Mesendoderm (in vitro differentiated cells): ENCODE measurements around the gene KY.

Source experiments
- DNase-seq: peaks from one replicate; pipeline ENCODE4 v3.0.0; 2013
- H2AK5ac ChIP-seq: 2 replicates; pipeline ENCODE4 v1.6.1; 2013; ENCODE audit warnings: low read length, inconsistent platforms
- H2BK120ac ChIP-seq: 2 replicates; pipeline ENCODE4 v1.6.1; 2013; ENCODE audit warnings: low read depth, mild to moderate bottlenecking, low read length, moderate library complexity, mixed read lengths
- H2BK15ac ChIP-seq: replicated peaks from 2 replicates; pipeline ENCODE4 v1.6.1; 2013; ENCODE audit warnings: low read depth, mild to moderate bottlenecking, moderate library complexity
- H2BK5ac ChIP-seq: 2 replicates; pipeline ENCODE4 v1.6.1; 2013; ENCODE audit warnings: low read length, inconsistent platforms
- H3K18ac ChIP-seq: 2 replicates; pipeline ENCODE4 v1.6.1; 2013; ENCODE audit warnings: mild to moderate bottlenecking, low read length, mixed read lengths
- H3K23ac ChIP-seq: one replicate; pipeline ENCODE4 v1.6.1; 2013; ENCODE audit warnings: low read length
- H3K27ac ChIP-seq: 2 replicates; pipeline ENCODE4 v1.5.1; 2013; ENCODE audit warnings: low read depth, mild to moderate bottlenecking, inconsistent platforms, low read length, moderate library complexity
- H3K27me3 ChIP-seq: 2 replicates; pipeline ENCODE4 v1.6.1; 2013; ENCODE audit warnings: low read length, control low read depth, mild to moderate bottlenecking, inconsistent platforms; ENCODE audit not compliant: insufficient read depth, poor library complexity
- H3K36me3 ChIP-seq: 2 replicates; pipeline ENCODE4 v1.6.1; 2013; ENCODE audit warnings: low read length, inconsistent platforms; ENCODE audit not compliant: control insufficient read depth, insufficient read depth
- H3K4ac ChIP-seq: one replicate; pipeline ENCODE4 v1.6.1; 2013; ENCODE audit warnings: low read depth, mild to moderate bottlenecking, low read length, moderate library complexity
- H3K4me1 ChIP-seq: 2 replicates; pipeline ENCODE4 v1.6.1; 2013; ENCODE audit warnings: low read depth, low read length, inconsistent platforms; ENCODE audit not compliant: control insufficient read depth
- H3K4me2 ChIP-seq: 2 replicates; pipeline ENCODE4 v1.6.1; 2013; ENCODE audit warnings: low read length
- H3K4me3 ChIP-seq: 2 replicates; pipeline ENCODE4 v1.5.1; 2013; ENCODE audit warnings: mild to moderate bottlenecking, low read length
- H3K56ac ChIP-seq: one replicate; pipeline ENCODE4 v1.6.1; 2013; ENCODE audit warnings: low read length
- H3K79me1 ChIP-seq: 2 replicates; pipeline ENCODE4 v1.6.1; 2013; ENCODE audit warnings: low read length, inconsistent platforms
- H3K79me2 ChIP-seq: 2 replicates; pipeline ENCODE4 v1.6.1; 2013; ENCODE audit warnings: mild to moderate bottlenecking, low read length; ENCODE audit not compliant: control insufficient read depth, insufficient read depth
- H3K9ac ChIP-seq: 2 replicates; pipeline ENCODE4 v1.6.1; 2013; ENCODE audit warnings: low read length, inconsistent platforms
- H4K5ac ChIP-seq: one replicate; pipeline ENCODE4 v1.6.1; 2013; ENCODE audit warnings: low read length
- H4K8ac ChIP-seq: one replicate; pipeline ENCODE4 v1.6.1; 2013; ENCODE audit warnings: low read depth, mild to moderate bottlenecking, control low read depth, low read length, moderate library complexity
- WGBS: extraction: QIAGEN DNeasy Blood & Tissue Kit; methylation state at CpG from one replicate; pipeline ENCODE4 v1.1.7; 2013; ENCODE audit warnings: low lambda C conversion rate, missing lambda C conversion rate; ENCODE audit not compliant: insufficient coverage; ENCODE audit errors: extremely low coverage; 5-methylcytosine and 5-hydroxymethylcytosine counted together

KY gene

GRCh38 chr3:134659391-134660045 lies 8.7 kb upstream of the KY start:
- no peak overlapping the region for H2BK120ac ChIP-seq
- H2BK5ac ChIP-seq, result no peak overlapping the region
- no CpG with 5 or more reads among the region's 15 CpGs for WGBS
- H4K8ac ChIP-seq, result no peak overlapping the region
- no peaks in the 10 kb centered on the region for H3K36me3 ChIP-seq
- H2AK5ac ChIP-seq, result no peak overlapping the region
- no peak overlapping the region for H3K23ac ChIP-seq
- no peak overlapping the region for H3K4ac ChIP-seq
- H3K79me2 ChIP-seq, result no peaks in the 10 kb centered on the region
- no peak overlapping the region for H3K9ac ChIP-seq
- H2BK15ac ChIP-seq, result no peak overlapping the region
- no peak overlapping the region for H3K27ac ChIP-seq
- H3K79me1 ChIP-seq, result no peaks in the 10 kb centered on the region
- H3K27me3 ChIP-seq, result peaks cover under 1% of the 10 kb centered on the region
- no peak overlapping the region for H3K56ac ChIP-seq
- no peaks in the 10 kb centered on the region for H3K4me1 ChIP-seq
- H3K4me3 ChIP-seq, result no peak overlapping the region
- DNase-seq, result no peak
- no peak overlapping the region for H3K4me2 ChIP-seq
- H3K18ac ChIP-seq, result no peak overlapping the region
- no peak overlapping the region for H4K5ac ChIP-seq

- Histone ChIP-seq H3K79me1 (no peaks in the 10 kb centered on the region), H3K18ac (no peak overlapping the region), H3K36me3 (no peaks in the 10 kb centered on the region), H4K8ac (no peak overlapping the region), H2BK15ac (no peak overlapping the region), H4K5ac (no peak overlapping the region), H2AK5ac (no peak overlapping the region), H3K4ac (no peak overlapping the region), H3K23ac (no peak overlapping the region), H3K27ac (no peak overlapping the region), H2BK5ac (no peak overlapping the region), H2BK120ac (no peak overlapping the region), H3K4me3 (no peak overlapping the region), H3K9ac (no peak overlapping the region), H3K79me2 (no peaks in the 10 kb centered on the region), H3K27me3 (peaks cover 3% of the 10 kb centered on the region), H3K4me1 (no peaks in the 10 kb centered on the region), H3K56ac (no peak overlapping the region), H3K4me2 (no peak overlapping the region)
- no peak for DNase-seq
- no CpG with 5 or more reads among the region's 5 CpGs for WGBS
Observed at GRCh38 chr3:134658555-134658954, 7.7 kb upstream of the KY start.

GRCh38 chr3:134656211-134656800 lies 5.5 kb upstream of the KY start:
- no CpG with 5 or more reads among the region's 7 CpGs for WGBS
- H3K79me2 ChIP-seq, result no peaks in the 10 kb centered on the region
- no peak overlapping the region for H4K5ac ChIP-seq

GRCh38 chr3:134655706-134656105 lies 4.9 kb upstream of the KY start:
- no peak overlapping the region for H3K18ac ChIP-seq
- H3K4ac ChIP-seq, result no peak overlapping the region
- H2BK120ac ChIP-seq, result no peak overlapping the region
- H3K36me3 ChIP-seq, result no peaks in the 10 kb centered on the region
- H3K79me2 ChIP-seq, result no peaks in the 10 kb centered on the region
- no peak overlapping the region for H2BK5ac ChIP-seq
- no peaks in the 10 kb centered on the region for H3K79me1 ChIP-seq
- no peak overlapping the region for H3K4me2 ChIP-seq
- no CpG with 5 or more reads among the region's 4 CpGs for WGBS
- no peak overlapping the region for H3K23ac ChIP-seq
- H3K27me3 ChIP-seq, result peaks cover 23% of the 10 kb centered on the region
- no peak overlapping the region for H2AK5ac ChIP-seq
- no peak overlapping the region for H4K5ac ChIP-seq
- no peak overlapping the region for H4K8ac ChIP-seq
- H3K56ac ChIP-seq, result no peak overlapping the region
- no peak overlapping the region for H3K27ac ChIP-seq
- no peak for DNase-seq
- H3K4me1 ChIP-seq, result no peaks in the 10 kb centered on the region
- no peak overlapping the region for H3K4me3 ChIP-seq
- H3K9ac ChIP-seq, result no peak overlapping the region
- H2BK15ac ChIP-seq, result no peak overlapping the region

More at GRCh38 chr3:134656211-134656800, 5.5 kb upstream of the KY start:
- Histone ChIP-seq H3K27me3 (peaks cover 22% of the 10 kb centered on the region), H2BK120ac (no peak overlapping the region), H4K8ac (no peak overlapping the region), H2AK5ac (no peak overlapping the region), H3K4me3 (no peak overlapping the region), H3K9ac (no peak overlapping the region), H3K36me3 (no peaks in the 10 kb centered on the region), H3K4me2 (no peak overlapping the region), H2BK15ac (no peak overlapping the region), H3K4ac (no peak overlapping the region), H3K4me1 (no peaks in the 10 kb centered on the region), H2BK5ac (no peak overlapping the region), H3K23ac (no peak overlapping the region), H3K18ac (no peak overlapping the region), H3K27ac (no peak overlapping the region), H3K56ac (no peak overlapping the region), H3K79me1 (no peaks in the 10 kb centered on the region)
- DNase-seq, result no peak

GRCh38 chr3:134654031-134654430 lies 3.2 kb upstream of the KY start:
- H3K27ac ChIP-seq, result no peak overlapping the region
- no peaks in the 10 kb centered on the region for H3K4me1 ChIP-seq
- no peak overlapping the region for H3K4me3 ChIP-seq
- no peak overlapping the region for H3K23ac ChIP-seq
- H3K56ac ChIP-seq, result no peak overlapping the region
- no peak overlapping the region for H3K4me2 ChIP-seq
- H3K18ac ChIP-seq, result no peak overlapping the region
- H3K4ac ChIP-seq, result no peak overlapping the region
- H4K8ac ChIP-seq, result no peak overlapping the region
- H3K36me3 ChIP-seq, result no peaks in the 10 kb centered on the region
- no peak overlapping the region for H2BK120ac ChIP-seq
- H3K79me1 ChIP-seq, result no peaks in the 10 kb centered on the region
- H3K27me3 ChIP-seq, result peaks cover 31% of the 10 kb centered on the region
- WGBS, result no CpG with 5 or more reads among the region's 1 CpG
- no peak overlapping the region for H2BK15ac ChIP-seq
- DNase-seq, result no peak
- no peak overlapping the region for H3K9ac ChIP-seq
- H3K79me2 ChIP-seq, result no peaks in the 10 kb centered on the region
- H4K5ac ChIP-seq, result no peak overlapping the region
- H2AK5ac ChIP-seq, result no peak overlapping the region
- no peak overlapping the region for H2BK5ac ChIP-seq
